NCI-H69 (cell line): ENCODE measurements around the gene FBRSL1.

Experiments used
- DNase-seq: peaks from one replicate; lab custom pipeline; 2025; lab: John Stamatoyannopoulos, UW

FBRSL1 gene

DNA sequence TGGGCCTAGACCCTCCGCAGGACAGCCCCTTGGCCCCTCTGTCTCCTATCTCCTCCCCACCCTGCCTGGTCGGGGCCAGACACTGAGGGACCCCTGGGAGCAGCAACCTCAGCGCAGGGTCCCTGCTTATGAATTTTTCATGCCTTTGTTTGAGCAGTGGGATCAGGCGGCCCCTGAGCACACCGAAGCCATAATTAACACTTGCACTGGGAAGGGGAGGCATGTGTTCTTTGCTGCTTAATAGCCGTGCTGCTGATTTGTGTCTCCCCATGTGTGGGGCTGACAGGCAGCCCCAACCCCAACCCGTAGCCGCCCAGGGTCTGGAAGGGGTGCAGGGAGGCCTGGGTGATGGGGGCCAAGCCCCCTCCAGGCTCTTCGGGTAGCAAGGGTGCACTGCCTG lies 52.7 kb downstream of the FBRSL1 start:
- DNase-seq, result peak; percentile 27

- DNase-seq, result no peak
Observed at GRCh38 chr12:132543298-132544079, 53.5 kb downstream of the FBRSL1 start.

DNA sequence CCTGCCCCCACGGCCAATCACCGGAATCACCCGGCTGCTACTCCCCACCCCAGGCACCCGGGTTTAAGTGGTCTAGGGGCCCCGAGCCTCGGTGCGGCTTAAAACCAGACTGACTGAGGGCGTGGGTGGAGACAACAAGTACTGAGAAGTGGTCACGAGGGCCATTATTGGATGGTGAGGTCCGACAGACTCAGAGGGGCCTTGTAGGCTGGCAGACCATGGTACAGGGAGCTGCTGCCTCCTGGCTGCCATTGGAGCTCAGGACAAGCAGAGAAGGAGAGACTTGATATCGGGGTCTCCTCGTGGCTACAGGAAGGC lies 54.1 kb downstream of the FBRSL1 start:
- no peak for DNase-seq

GRCh38 chr12:132544498-132544897 lies 54.5 kb downstream of the FBRSL1 start:
- no peak for DNase-seq

- DNase-seq, result no peak
Observed at GRCh38 chr12:132545164-132545953, 55.4 kb downstream of the FBRSL1 start.

DNA sequence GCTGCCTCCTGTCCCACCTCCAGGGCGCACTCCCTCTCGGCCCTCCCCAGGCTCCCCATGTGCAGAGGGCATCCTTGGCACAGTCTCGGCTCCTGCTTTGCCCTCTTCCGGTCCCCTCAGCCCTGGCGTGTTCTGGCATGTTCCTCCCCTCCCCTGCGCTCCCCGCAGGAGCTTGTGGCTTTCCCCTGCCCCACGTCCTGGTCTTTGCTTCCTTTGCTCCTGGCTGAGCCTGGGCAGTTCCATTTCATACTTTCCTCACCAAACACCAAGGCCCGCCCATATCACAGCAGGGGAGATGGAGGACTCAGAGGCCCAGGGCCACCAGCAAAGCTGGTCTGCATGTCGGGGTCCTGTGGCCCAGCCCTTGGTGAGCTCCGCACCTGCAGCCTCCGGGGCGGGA lies 56.0 kb downstream of the FBRSL1 start:
- peak; percentile 19 for DNase-seq

DNA sequence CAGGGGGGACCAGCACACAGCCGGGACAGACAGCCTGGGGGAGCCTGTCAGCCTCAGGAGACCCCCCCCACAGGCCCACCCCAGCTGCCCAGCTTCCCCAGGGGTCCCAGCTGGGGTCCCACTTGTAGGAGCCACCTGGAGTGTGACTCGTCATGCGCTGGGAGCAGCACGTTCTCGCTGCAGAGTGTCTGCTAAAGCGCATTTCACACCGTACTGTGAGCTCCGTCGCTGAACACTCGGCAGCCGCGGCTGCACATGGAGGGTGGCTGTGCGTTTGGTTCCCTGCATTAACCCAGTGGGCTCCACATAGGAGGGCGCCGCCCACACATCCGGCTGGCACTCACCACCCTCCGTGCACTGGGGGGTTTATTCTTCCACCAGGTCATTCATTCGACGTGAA lies 56.7 kb downstream of the FBRSL1 start:
- no peak for DNase-seq

DNA sequence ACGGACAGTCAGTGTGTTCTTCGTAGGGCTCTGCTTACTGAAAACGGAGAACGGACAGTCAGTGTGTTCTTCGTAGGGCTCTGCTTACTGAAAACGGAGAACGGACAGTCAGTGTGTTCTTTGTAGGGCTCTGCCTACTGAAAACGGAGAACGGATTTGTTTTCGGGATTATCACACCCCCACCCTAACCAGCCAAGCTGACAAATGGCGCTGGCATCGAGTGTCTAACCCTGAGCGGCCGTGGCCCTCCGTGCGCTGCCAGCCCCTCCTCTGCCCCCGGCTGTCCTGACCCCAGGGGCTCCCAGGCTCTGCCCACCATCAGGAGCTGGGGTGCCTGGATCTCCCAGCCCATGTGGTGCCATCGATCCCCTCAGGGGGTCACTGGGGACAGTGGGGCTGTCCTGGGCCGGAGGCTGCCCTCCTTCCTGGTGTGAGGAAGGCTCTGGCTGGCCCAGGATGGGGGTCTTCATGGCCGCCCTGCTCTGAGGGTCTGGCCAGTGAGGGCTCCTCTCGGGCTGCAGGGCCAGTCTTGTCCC lies 57.3 kb downstream of the FBRSL1 start:
- DNase-seq, result no peak

GRCh38 chr12:132548430-132549058 lies 58.6 kb downstream of the FBRSL1 start:
- DNase-seq, result no peak

DNA sequence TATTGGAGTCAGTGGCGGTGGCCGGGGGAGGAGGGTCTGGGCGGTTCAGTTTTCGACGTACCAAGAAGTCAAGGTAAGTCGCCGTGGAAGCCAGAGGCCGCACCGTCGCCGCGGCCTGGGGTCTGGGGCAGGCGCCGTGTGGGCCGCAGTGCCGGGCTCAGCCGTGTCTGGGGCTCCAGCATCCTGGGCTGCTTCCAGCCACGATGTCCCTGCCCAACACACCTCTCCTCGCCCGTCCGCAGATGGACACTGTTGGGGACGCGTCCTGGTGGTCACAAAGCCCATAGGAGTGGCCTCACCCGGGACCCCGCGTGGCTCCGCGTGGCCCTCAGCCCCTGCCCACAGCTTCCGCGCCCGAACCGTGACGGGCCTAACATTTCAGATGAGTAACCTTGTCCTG lies 59.1 kb downstream of the FBRSL1 start:
- no peak for DNase-seq

DNA sequence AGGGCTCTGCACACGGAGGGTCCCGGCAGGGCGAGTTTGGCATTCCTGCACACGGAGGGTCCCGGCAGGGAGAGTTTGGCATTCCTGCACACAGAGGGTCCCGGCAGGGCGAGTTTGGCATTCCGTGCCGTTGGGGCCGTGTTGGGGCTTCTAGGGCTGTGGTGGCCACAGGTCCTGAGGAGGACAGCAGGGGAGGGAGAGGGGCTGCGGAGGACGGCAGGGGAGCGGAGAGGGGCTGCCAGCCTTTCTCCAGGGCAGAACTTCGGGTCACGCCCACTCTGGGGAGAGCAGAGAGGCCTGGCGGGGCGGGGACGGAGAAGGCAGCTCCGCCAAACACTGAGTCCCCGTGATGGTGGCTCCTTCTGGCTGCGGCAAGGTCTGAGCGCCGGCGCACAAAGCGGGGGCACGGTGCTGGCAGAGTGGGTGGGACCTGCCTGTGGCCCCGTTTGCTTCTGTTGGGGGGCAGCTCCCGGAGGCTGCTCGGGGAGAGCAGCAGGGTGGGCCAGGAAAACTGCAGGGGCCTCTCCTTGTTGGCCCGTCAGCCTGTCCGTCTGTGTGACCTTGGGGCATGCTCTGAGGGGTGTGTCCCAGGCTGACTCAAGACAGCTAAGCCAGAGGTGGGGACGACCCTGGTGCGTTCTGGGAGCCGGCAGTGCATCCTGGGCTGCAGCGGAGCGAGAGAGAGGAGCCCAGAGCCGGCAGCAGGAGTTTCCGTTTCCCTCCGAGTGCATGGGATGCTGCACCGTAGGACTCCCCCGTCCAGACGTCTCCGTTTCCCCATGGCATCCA lies 60.3 kb downstream of the FBRSL1 start:
- DNase-seq, result no peak

GRCh38 chr12:132550830-132551640 lies 61.1 kb downstream of the FBRSL1 start:
- DNase-seq, result no peak

DNA sequence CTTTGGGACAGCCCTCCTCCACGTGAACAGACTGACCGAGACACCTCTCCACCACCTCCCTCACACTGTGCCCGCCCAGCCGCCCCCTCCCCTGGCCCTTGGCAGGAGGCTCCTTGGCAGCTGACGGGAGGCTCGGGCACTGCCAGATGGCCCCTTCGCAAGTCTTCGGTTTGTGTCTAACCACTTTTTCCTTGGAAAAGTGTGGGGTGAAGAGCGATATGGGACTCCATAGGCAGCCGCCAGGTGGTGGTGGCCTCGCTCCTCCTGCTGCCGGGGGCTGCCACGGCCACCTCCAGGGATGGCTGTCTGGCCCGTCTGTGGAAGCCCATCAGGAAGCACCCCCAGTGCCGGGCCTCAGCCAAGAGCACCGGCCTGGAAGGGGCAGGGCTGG lies 61.7 kb downstream of the FBRSL1 start:
- DNase-seq, result no peak

DNA sequence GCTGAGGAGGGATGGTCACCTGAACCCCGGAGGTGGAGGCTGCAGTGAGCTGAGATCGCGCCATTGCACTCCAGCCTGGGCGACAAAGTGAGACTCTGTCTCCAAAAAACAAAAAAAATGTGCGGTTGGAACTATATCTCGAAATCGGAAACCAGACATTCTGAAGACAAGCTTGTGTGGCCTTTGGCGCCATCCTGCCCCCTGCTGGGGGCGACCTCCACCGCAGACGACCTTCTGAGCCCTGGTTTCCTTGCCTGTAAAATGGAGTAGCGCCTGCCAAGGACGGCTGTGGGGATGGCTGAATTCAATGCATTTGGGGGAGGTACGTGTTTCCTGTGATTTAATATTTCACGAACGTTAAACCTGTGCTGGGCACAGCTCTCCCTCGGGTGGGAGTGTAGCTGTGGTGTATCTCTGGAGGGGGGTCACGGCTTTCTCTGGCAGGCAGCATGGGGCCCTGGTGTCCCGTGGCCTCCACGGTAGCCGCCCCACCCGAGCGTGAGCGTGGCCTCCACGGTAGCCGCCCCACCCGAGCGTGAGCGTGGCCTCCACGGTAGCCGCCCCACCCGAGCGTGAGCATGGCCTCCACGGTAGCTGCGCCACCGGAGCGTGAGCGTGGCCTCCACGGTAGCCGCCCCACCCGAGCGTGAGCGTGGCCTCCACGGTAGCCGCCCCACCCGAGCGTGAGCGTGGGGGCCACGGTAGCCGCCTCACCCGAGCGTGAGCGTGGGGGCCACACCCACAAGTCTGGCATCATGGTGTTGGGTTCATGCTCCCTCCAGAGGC lies 65.1 kb downstream of the FBRSL1 start:
- DNase-seq, result no peak

DNA sequence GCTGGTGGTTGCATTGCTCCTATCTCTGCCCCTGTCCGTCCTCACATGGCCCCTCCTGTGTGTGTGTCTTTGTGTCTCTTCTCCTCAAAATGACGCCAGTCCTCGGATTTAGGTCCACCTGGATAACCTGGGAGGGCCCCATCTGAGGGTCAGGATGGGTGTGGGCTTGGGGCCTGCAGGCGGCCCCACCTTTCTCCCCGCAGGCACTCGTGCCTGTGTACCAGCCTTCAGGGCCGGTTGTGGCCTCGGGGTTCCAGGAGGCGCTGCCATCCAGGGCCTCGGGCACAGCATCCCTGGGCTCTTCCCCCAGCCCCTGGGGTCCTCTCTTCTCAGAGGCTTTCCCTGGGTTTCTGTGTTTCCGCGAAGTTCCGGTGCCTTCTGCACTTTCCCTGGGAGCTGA lies 65.7 kb downstream of the FBRSL1 start:
- no peak for DNase-seq

DNA sequence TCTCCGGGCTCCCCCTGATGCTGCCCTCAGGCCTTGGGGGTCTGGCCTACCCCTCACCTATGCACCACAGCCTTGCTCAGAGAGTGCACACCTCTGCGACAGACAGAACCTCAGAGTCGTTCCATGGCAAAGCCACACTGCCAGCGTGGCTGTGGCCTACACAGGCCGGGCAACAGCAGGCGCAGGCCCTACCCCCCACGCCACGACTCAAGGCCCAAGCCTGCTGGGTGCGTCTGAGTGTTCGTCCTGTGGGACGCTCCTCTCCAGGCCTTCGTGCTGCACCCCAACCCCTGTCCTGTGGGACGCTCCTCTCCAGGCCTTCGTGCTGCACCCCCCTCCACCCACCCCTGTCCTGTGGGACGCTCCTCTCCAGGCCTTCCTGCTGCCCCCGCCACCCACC lies 66.3 kb downstream of the FBRSL1 start:
- no peak for DNase-seq

GRCh38 chr12:132556801-132557200 lies 66.8 kb downstream of the FBRSL1 start:
- DNase-seq, result no peak

- no peak for DNase-seq
Observed at GRCh38 chr12:132557291-132558015, 67.5 kb downstream of the FBRSL1 start.

GRCh38 chr12:132558042-132558856 lies 68.3 kb downstream of the FBRSL1 start:
- peak; percentile 39 for DNase-seq
